Measurements from ENCODE around the gene SLC35F1. TPM values are rescaled to one million over a fixed set of nuclear protein-coding genes. Genes with fewer than 3 reads are reported as not detected.
A peak's percentile ranks its signal among the peaks of the same experiment; 100 is the strongest.

The SLC35F1 gene
- polyA plus RNA-seq, 2 of the 4 experiments (the other 2 are of a cell fraction): 0.01 TPM; not detected in 1

GRCh38 chr6:117906507-117906957, 532 bp upstream of the SLC35F1 start:
- ChIA-PET CTCF (interaction anchor here (1.2 kb wide), 1 partner anchor 26 kb away, joined by 4 read pairs; no protein-coding TSS in a partner anchor), POLR2A (no interaction called here)
- 9% methylated on average over 14 of the region's 14 CpGs for WGBS (ENCODE audit: missing lambda C conversion rate)
- TF ChIP-seq REST (IDR thresholded peaks at IDR 0.05) (peak; percentile 92), USF2 (IDR thresholded peaks at IDR 0.05) (no peak)
- Histone ChIP-seq H3K4me3 (peak overlapping the region; percentile 58; the same call in 2 of the 3 replicates), H3K9me3 (no peaks in the 10 kb centered on the region), H3K4me2 (peak overlapping the region; percentile 98), H3K4me1 (0 out of 3 replicates have a peak, but pooled peaks cover 3% of the 10 kb centered on the region), H3K27ac (no peak overlapping the region)
- DNase-seq (ENCODE audit: low read depth in 1 of 2, low spot score in 1 of 2) (peak in 1 of 2 experiments; percentile 17), ATAC-seq (peak; percentile 20 to 75; a peak in 4 of 6 replicates), FAIRE-seq (no peak)

- Histone ChIP-seq H3K4me3 (peak overlapping the region; percentile 58), H3K27ac (no peak overlapping the region), H3K4me1 (0 out of 3 replicates have a peak, but pooled peaks cover 3% of the 10 kb centered on the region), H3K4me2 (peak overlapping the region; percentile 98), H3K9me3 (no peaks in the 10 kb centered on the region)
- TF ChIP-seq KDM1A (IDR thresholded peaks at IDR 0.05; ENCODE audit: low read depth) (no peak), RAD21 (conservative IDR thresholded peaks at IDR 0.05 in 1 of 2, IDR thresholded peaks at IDR 0.05 in 1 of 2) (no peak), BCL3 (IDR thresholded peaks at IDR 0.05) (no peak), EHF (CRISPR knock-in tag; IDR thresholded peaks at IDR 0.05) (no peak), FOSL2 (IDR thresholded peaks at IDR 0.05) (no peak), FOSL2 (CRISPR knock-in tag; IDR thresholded peaks at IDR 0.05) (no peak), USF2 (IDR thresholded peaks at IDR 0.05) (no peak), FOSB (CRISPR knock-in tag; IDR thresholded peaks at IDR 0.05) (no peak), CEBPB (IDR thresholded peaks at IDR 0.05) (no peak), GATA3 (IDR thresholded peaks at IDR 0.05; ENCODE audit: borderline replicate concordance) (no peak), MAFK (IDR thresholded peaks at IDR 0.05; ENCODE audit: partially characterized antibody) (no peak), FOXS1 (CRISPR knock-in tag; IDR thresholded peaks at IDR 0.05) (no peak), CTCF (IDR thresholded peaks at IDR 0.05) (no peak)
- DNase-seq (ENCODE audit: low read depth in 1 of 2, low spot score in 1 of 2) (no peak), FAIRE-seq (no peak), ATAC-seq (peak; percentile 33 to 62; a peak in 4 of 6 replicates)
- CTCF ChIA-PET: interaction anchor here (0.6 to 1.2 kb wide), 7 partner anchors 11 to 833 kb away, joined by 3 to 4 read pairs (median 3); no protein-coding TSS in a partner anchor
- no CpG with 5 or more reads among the region's 81 CpGs for WGBS (ENCODE audit: missing lambda C conversion rate)
- POLR2A ChIA-PET: no interaction called here
Measured at GRCh38 chr6:117907601-117908245, 659 bp downstream of the SLC35F1 start.
